Activated CD8-positive, alpha-beta memory T cell treated with anti-CD3 and anti-CD28 coated beads for 36 hours (primary cell): Measurements from ENCODE around the gene SLC22A23. TPM values are rescaled to one million over a fixed set of nuclear protein-coding genes. Genes with fewer than 3 reads are reported as not detected.

ENCODE experiments used
- CTCF ChIA-PET: fragments of 350-600 bp; sonication (Branson Sonifier 250); formaldehyde crosslinking; loops from one replicate; lab custom pipeline; 2021; ENCODE audit warnings: antibody characterized with exemption; lab: Charles Lee
- POLR2A ChIA-PET: fragments of 350-600 bp; sonication (Branson Sonifier 250); formaldehyde crosslinking; loops from one replicate; lab custom pipeline; 2021; ENCODE audit warnings: antibody characterized with exemption; lab: Charles Lee
- total RNA-seq, 2 experiments: library from RNA; stranded (reverse); gene quantifications; one replicate each; pipeline ENCODE4 v1.2.3, GENCODE V29; 2021

The SLC22A23 gene
- total RNA-seq, 2 experiments from 2014 or later: 0.15 to 0.17 TPM

DNA sequence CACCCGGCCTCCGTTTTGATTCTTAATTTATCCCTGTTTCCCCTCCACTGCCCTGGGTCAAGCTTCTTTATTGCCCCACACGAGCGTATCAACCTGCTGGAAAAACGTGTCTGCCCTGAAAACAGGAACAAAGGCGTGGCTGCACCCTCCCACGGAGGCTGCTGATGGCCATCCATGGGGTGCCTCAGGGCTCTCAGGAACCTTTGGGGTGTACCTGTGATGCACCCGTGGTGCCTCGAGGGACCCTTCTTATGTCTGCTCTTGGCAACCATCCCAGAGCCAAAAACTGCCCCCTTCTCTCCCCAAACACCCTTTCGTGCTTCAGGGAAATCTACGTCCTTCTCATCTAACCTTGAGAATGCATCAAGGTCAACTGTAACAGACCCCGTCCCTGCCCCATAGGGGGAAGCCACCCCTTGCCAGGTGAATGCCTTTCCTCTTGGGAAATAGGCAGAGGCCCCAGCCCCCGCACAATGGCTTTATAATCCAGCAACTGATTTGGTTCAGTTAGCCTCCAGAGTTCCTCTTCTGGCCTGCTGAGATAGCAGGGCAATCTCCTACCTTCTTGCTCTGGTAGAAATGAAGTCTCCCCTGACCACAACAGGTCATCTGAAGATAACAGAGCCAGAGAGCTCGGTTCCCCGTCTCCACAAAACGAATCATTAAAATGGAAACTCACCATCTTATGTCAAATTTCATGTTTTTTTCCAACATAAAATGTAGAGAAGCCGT, 168.7 kb downstream of the SLC22A23 start:
- POLR2A ChIA-PET: no interaction called here
- CTCF ChIA-PET: no interaction called here

- POLR2A ChIA-PET: no interaction called here
- CTCF ChIA-PET: interaction anchor here (0.6 kb wide), 1 partner anchor 171 kb away, joined by 3 read pairs; no protein-coding TSS in a partner anchor
These were observed 169.5 kb downstream of the SLC22A23 start for GRCh38 chr6:3287308-3287707.

DNA sequence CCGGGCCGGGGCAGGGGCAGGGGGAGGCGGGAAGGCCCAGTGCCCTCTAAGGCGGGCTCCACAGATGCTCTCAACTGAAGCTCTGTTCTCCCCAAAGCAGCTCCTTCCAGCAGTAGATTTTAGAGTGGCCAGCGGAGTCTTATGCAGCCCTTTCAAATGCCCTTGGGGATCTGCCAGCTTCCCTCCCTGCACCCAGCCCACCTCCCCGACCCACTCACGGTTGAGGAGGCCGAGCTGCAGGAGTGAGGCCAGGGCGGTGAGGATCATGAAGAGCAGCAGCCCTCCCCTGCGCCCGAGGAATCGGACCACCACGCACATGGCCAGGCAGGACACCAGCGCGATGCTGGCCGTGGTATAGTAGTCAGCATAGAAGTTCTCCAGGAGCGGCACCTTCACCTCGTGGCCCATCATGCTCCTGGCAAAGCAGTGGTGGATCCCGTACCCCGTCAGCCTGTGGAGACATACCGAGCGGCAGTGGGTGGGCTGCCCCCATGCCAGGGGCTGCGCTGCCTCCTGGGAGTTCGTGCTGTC, 170.1 kb downstream of the SLC22A23 start:
- POLR2A ChIA-PET: no interaction called here
- CTCF ChIA-PET: interaction anchor here (0.6 kb wide), 1 partner anchor 171 kb away, joined by 3 read pairs; no protein-coding TSS in a partner anchor

DNA sequence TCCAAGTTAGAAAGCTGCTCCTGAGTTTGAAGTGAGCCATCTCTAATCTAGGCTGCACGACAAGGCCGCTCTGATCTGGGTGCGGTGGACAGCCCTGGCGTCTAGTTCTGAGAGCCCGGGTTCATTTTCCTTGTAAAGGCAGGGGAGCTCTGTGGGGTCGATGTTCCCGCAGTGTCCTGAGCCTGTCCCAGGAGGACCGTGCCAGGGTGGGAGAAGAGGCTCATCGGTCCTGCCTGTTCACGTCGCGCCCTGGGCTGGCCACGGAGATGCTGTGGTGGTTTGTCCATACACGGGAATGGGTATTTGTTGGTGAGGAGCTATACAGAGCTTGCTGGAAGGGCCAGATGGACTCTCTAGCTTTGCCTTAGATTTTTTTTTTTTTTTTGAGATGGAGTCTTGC, 171.1 kb downstream of the SLC22A23 start:
- POLR2A ChIA-PET: no interaction called here
- CTCF ChIA-PET: no interaction called here

- ChIA-PET POLR2A (no interaction called here), CTCF (no interaction called here)
These were observed 171.7 kb downstream of the SLC22A23 start for GRCh38 chr6:3285049-3285639.

DNA sequence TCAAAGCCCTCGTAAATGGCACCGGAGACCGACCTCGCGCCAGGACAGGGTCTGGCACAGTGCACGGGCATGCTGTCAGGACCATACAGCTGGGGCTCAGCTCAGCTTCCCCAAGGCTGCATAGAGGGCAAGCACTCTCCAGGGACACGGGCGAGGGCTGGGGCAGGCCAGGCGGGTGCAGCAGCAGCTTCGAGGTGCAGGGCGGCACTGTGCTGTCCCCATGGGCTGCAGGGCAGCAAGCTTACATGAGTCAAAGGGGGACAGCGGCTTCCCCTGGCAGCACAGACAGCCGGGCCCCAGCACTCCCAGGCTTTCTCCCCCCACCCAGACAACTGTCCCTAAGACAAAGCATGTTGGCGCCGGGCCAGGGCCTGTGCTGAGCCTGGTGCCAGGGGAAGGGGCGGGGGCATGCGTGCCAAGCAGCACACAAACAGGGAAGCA, 172.4 kb downstream of the SLC22A23 start:
- CTCF ChIA-PET: no interaction called here
- POLR2A ChIA-PET: no interaction called here

GRCh38 chr6:3283641-3284435, 173.0 kb downstream of the SLC22A23 start:
- POLR2A ChIA-PET: no interaction called here
- CTCF ChIA-PET: no interaction called here

GRCh38 chr6:3283241-3283640, 173.6 kb downstream of the SLC22A23 start:
- ChIA-PET CTCF (no interaction called here), POLR2A (no interaction called here)

- POLR2A ChIA-PET: no interaction called here
- CTCF ChIA-PET: interaction anchor here (0.5 to 1.0 kb wide), 2 partner anchors 14 to 68 kb away, joined by 3 read pairs; no protein-coding TSS in a partner anchor
These were observed 174.2 kb downstream of the SLC22A23 start for GRCh38 chr6:3282476-3283236.

DNA sequence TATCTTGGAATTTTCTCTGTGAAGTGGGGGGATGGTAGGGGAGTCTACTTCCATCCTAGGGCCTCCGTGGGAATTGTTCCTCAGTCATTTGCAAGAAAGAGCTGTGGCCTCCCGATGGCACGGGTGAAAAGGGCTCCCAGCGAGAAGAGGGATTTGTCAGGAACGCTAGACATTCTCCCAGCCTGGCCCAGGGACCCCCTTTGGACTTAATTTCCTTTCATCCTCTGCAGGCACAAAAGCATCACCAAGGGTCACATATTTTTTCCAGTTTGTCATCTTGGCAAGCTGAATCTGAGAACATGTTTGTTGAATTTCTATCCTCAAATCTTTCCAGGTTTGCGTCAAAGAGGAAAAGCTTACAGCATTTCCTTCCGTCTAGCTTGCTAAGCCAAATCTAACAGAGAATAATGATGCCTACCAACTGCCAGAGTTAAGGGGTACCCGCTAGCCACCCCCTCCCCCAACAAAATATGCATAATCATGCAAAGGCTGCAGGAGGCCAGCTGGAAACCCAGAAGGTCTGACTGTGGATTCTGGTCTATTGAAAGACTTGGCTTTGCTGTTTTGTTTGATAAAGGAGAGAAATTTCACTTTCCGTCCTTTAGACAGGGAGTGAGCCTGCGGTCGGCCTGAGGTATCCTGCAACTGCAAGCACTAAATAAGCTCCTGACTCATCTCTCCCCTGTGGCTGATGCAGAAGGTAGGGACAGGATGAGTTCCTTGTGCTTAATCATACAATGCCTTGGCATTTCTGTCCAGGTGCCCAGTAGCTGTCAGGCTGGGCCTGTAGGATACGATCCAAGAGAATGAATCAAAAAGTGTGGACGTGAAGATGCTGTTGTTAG, 175.0 kb downstream of the SLC22A23 start:
- ChIA-PET POLR2A (no interaction called here), CTCF (interaction anchor here (0.6 to 1.0 kb wide), 4 partner anchors 14 to 461 kb away, joined by 3 to 5 read pairs (median 3); no protein-coding TSS in a partner anchor)

GRCh38 chr6:3280866-3281465, 175.9 kb downstream of the SLC22A23 start:
- ChIA-PET POLR2A (no interaction called here), CTCF (interaction anchor here (0.7 to 1.2 kb wide), 5 partner anchors 13 to 462 kb away, joined by 3 to 5 read pairs (median 3); no protein-coding TSS in a partner anchor)

- CTCF ChIA-PET: interaction anchor here (0.6 to 1.2 kb wide), 18 partner anchors 12 to 930 kb away, joined by 3 to 7 read pairs (median 3); no protein-coding TSS in a partner anchor
- POLR2A ChIA-PET: no interaction called here
These were observed 176.8 kb downstream of the SLC22A23 start for GRCh38 chr6:3280091-3280490.

GRCh38 chr6:3278691-3279090, 178.2 kb downstream of the SLC22A23 start:
- CTCF ChIA-PET: no interaction called here
- POLR2A ChIA-PET: no interaction called here

DNA sequence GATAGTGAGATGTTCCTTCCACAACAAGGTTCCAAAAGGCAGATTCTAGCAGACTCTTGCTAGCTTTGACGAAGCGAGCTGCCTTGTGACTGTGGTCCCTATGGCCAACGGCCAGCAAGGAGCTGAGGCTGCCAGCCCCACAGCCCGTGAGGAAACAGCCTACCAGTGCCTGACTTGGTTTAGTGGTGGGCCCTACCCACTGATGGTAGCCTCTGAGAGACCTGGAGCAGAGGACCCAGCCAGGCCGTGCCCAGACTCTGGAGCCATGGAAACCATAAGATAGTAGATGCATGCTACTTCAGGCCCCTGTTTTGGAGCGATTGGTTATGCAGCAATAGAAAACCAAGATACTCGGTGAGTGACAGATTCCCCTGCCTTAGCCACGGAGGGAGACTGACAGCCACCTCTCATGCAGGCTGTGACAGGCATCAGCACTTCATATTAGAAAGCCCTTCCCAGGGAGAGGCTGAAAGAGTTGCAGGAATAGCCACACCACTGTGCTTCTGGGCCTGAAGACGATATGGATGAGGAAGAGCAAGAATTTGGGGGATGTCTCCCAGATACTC, 178.9 kb downstream of the SLC22A23 start:
- CTCF ChIA-PET: no interaction called here
- POLR2A ChIA-PET: no interaction called here

- CTCF ChIA-PET: no interaction called here
These were observed 179.6 kb downstream of the SLC22A23 start for GRCh38 chr6:3277251-3277650.

GRCh38 chr6:3276174-3277167, 180.4 kb downstream of the SLC22A23 start:
- POLR2A ChIA-PET: no interaction called here
- CTCF ChIA-PET: interaction anchor here (0.6 kb wide), 1 partner anchor 851 kb away, joined by 3 read pairs; no protein-coding TSS in a partner anchor

More at GRCh38 chr6:3277251-3277650, 179.6 kb downstream of the SLC22A23 start:
- POLR2A ChIA-PET: no interaction called here
